H1 (cell line): ENCODE data around the gene VGLL4. TPM values are rescaled to one million over a fixed set of nuclear protein-coding genes. Genes with fewer than 3 reads are reported as not detected.

Experiments used
- CTCF ChIA-PET: fragments of 300-600 bp; sonication (Branson Sonifier 250); formaldehyde crosslinking; loops from one replicate; lab custom pipeline; 2021; ENCODE audit not compliant: partially characterized antibody; lab: Charles Lee
- POLR2A ChIA-PET: fragments of 300-600 bp; sonication (Branson Sonifier 250); formaldehyde crosslinking; loops from one replicate; lab custom pipeline; 2021; ENCODE audit warnings: inconsistent platforms; ENCODE audit not compliant: partially characterized antibody; lab: Charles Lee
- DNase-seq, 2 experiments: peaks; one replicate each; pipeline versions ENCODE4 v3.0.0 to v3.0.0-alpha.2; 2010 to 2022; ENCODE audit warnings: low spot score in 2 of 2, low read depth in 1 of 2, mixed read lengths in 1 of 2
- FAIRE-seq: peaks from 2 replicates; lab custom pipeline; 2011; peaks lifted over from hg19 to GRCh38; lab: Jason Lieb, UNC
- H2AFZ ChIP-seq: 2 replicates; pipeline ENCODE4 v1.8.1; 2012; ENCODE audit warnings: low read length, inconsistent platforms
- H2AK5ac ChIP-seq: 2 replicates; pipeline ENCODE4 v1.6.1; 2013; ENCODE audit warnings: low read depth, low read length
- H2BK120ac ChIP-seq: replicated peaks from 2 replicates; pipeline ENCODE3; 2013; ENCODE audit warnings: low read depth, low read length, inconsistent platforms
- H2BK12ac ChIP-seq: 2 replicates; pipeline ENCODE4 v1.6.1; 2013; ENCODE audit warnings: low read depth, low read length
- H2BK15ac ChIP-seq: 2 replicates; pipeline ENCODE4 v1.6.1; 2013; ENCODE audit warnings: low read length
- H2BK20ac ChIP-seq: 2 replicates; pipeline ENCODE4 v1.6.1; 2013; ENCODE audit warnings: low read length
- H2BK5ac ChIP-seq: 2 replicates; pipeline ENCODE4 v1.6.1; 2013; ENCODE audit warnings: low read depth, low read length
- H3K14ac ChIP-seq: 2 replicates; pipeline ENCODE4 v1.6.1; 2013; ENCODE audit warnings: inconsistent platforms; ENCODE audit not compliant: insufficient read length
- H3K18ac ChIP-seq: 2 replicates; pipeline ENCODE4 v1.6.1; 2013; ENCODE audit warnings: low read length; ENCODE audit errors: extremely low read depth
- H3K23ac ChIP-seq: 2 replicates; pipeline ENCODE4 v1.6.1; 2013; ENCODE audit warnings: inconsistent platforms; ENCODE audit not compliant: insufficient read length
- H3K23me2 ChIP-seq: 2 replicates; pipeline ENCODE4 v1.6.1; 2013; ENCODE audit warnings: low read depth, low read length
- H3K27ac ChIP-seq: 2 replicates; pipeline ENCODE4 v1.6.1; 2011; ENCODE audit warnings: low read depth, low read length, inconsistent platforms
- H3K27me3 ChIP-seq, 4 experiments: replicated peaks in 1 of 4; 1 replicate in 1 of 4; 2 replicates in 3 of 4; pipeline versions ENCODE4 v1.6.1 to v1.8.1; 2011 to 2013; ENCODE audit warnings: low read length in 3 of 4, mild to moderate bottlenecking in 3 of 4, inconsistent platforms in 2 of 4, mixed read lengths in 2 of 4, moderate library complexity in 1 of 4; ENCODE audit not compliant: control insufficient read depth in 3 of 4, insufficient read depth in 3 of 4; ENCODE audit errors: extremely low read depth in 1 of 4
- H3K36me3 ChIP-seq, 4 experiments: 2 replicates each; pipeline versions ENCODE4 v1.6.1 to v1.8.1; 2011 to 2013; ENCODE audit warnings: mild to moderate bottlenecking in 4 of 4, low read length in 3 of 4, moderate library complexity in 2 of 4, control low read depth in 1 of 4, inconsistent platforms in 1 of 4; ENCODE audit not compliant: insufficient read depth in 4 of 4, control insufficient read depth in 2 of 4
- H3K4ac ChIP-seq: replicated peaks from 2 replicates; pipeline ENCODE3; 2013; ENCODE audit warnings: low read length, low read depth, mixed read lengths, inconsistent platforms; ENCODE audit not compliant: insufficient read length
- H3K4me1 ChIP-seq, 4 experiments: replicated peaks in 1 of 4; 1 replicate in 1 of 4; 2 replicates in 3 of 4; pipeline versions ENCODE4 v1.6.1 to v1.8.1; 2011 to 2013; ENCODE audit warnings: low read length in 3 of 4, inconsistent platforms in 2 of 4, mixed read lengths in 1 of 4; ENCODE audit not compliant: insufficient read depth in 4 of 4, control insufficient read depth in 3 of 4
- H3K4me2 ChIP-seq, 2 experiments: 2 replicates each; pipeline versions ENCODE4 v1.6.1 to v1.8.1; 2011 to 2013; ENCODE audit warnings: low read depth in 2 of 2, low read length in 2 of 2, control low read depth in 1 of 2, inconsistent platforms in 1 of 2, mild to moderate bottlenecking in 1 of 2; ENCODE audit not compliant: insufficient read depth in 1 of 2
- H3K4me3 ChIP-seq, 4 experiments: fragments of 200-600, 300-600 bp in 1 of 4; sonication (generic), shearing (Covaris generic), sonication (Bioruptor Twin) in 1 of 4; 2 replicates each; pipeline versions ENCODE4 v1.5.1 to v1.8.1; 2011 to 2016; ENCODE audit warnings: low read length in 4 of 4, low read depth in 3 of 4, control low read depth in 2 of 4, inconsistent platforms in 2 of 4, mild to moderate bottlenecking in 2 of 4, mixed read lengths in 1 of 4, moderate library complexity in 1 of 4; ENCODE audit not compliant: insufficient read depth in 2 of 4; ENCODE audit errors: extremely low read depth in 1 of 4
- H3K56ac ChIP-seq: replicated peaks from 2 replicates; pipeline ENCODE3; 2013; ENCODE audit warnings: low read depth, mild to moderate bottlenecking, mixed read lengths, low read length, inconsistent platforms; ENCODE audit not compliant: insufficient read length
- H3K79me1 ChIP-seq: 2 replicates; pipeline ENCODE4 v1.6.1; 2013; ENCODE audit warnings: low read depth, low read length, control low read depth
- H3K79me2 ChIP-seq, 2 experiments: 2 replicates each; pipeline versions ENCODE4 v1.6.1 to v1.8.1; 2012 to 2013; ENCODE audit warnings: low read length in 2 of 2, mild to moderate bottlenecking in 2 of 2, inconsistent platforms in 1 of 2; ENCODE audit not compliant: insufficient read depth in 2 of 2, control insufficient read depth in 1 of 2
- H3K9ac ChIP-seq, 4 experiments: replicated peaks in 1 of 4; 1 replicate in 1 of 4; 2 replicates in 3 of 4; pipeline versions ENCODE4 v1.6.1 to v1.8.1; 2011 to 2013; ENCODE audit warnings: low read depth in 3 of 4, low read length in 3 of 4, control low read depth in 2 of 4, mild to moderate bottlenecking in 2 of 4, moderate library complexity in 2 of 4, inconsistent platforms in 1 of 4; ENCODE audit errors: extremely low read depth in 1 of 4
- H3K9me3 ChIP-seq, 2 experiments: 2 replicates each; pipeline versions ENCODE4 v1.6.1 to v1.8.1; 2012 to 2013; ENCODE audit warnings: mild to moderate bottlenecking in 2 of 2, moderate library complexity in 2 of 2, control low read depth in 1 of 2, inconsistent platforms in 1 of 2, low read depth in 1 of 2, low read length in 1 of 2, mixed read lengths in 1 of 2; ENCODE audit not compliant: insufficient read depth in 2 of 2
- H4K20me1 ChIP-seq, 2 experiments: replicated peaks in 1 of 2; 2 replicates each; pipeline versions ENCODE3 to v1.8.1; 2011 to 2013; ENCODE audit warnings: inconsistent platforms in 2 of 2, low read length in 2 of 2, mild to moderate bottlenecking in 1 of 2; ENCODE audit not compliant: insufficient read depth in 2 of 2, control insufficient read depth in 1 of 2
- H4K5ac ChIP-seq: 2 replicates; pipeline ENCODE4 v1.6.1; 2013; ENCODE audit warnings: low read length, low read depth, mixed read lengths, inconsistent platforms; ENCODE audit not compliant: insufficient read length
- H4K8ac ChIP-seq: 2 replicates; pipeline ENCODE4 v1.8.0; 2013; ENCODE audit warnings: mild to moderate bottlenecking, moderate library complexity, low read length, inconsistent platforms; ENCODE audit not compliant: insufficient read depth; ENCODE audit errors: extremely low read depth
- H4K91ac ChIP-seq: replicated peaks from 2 replicates; pipeline ENCODE3; 2013; ENCODE audit warnings: low read length, mixed read lengths, inconsistent platforms; ENCODE audit not compliant: insufficient read length
- ATF2 ChIP-seq: IDR thresholded peaks from 2 replicates; pipeline ENCODE4 v1.6.1; 2012; ENCODE audit warnings: low read length, inconsistent platforms
- CTBP2 ChIP-seq: IDR thresholded peaks from 2 replicates; pipeline ENCODE4 v1.7.0; 2011; ENCODE audit warnings: borderline replicate concordance, mild to moderate bottlenecking, moderate library complexity, mixed read lengths, low read length; ENCODE audit not compliant: insufficient read depth, insufficient read length
- EP300 ChIP-seq, 2 experiments: IDR thresholded peaks; 1 replicate in 1 of 2; 2 replicates in 1 of 2; pipeline ENCODE4 v1.6.1; 2011 to 2012; ENCODE audit warnings: low read depth in 2 of 2, low read length in 2 of 2, mild to moderate bottlenecking in 2 of 2, borderline replicate concordance in 1 of 2, inconsistent platforms in 1 of 2, moderate library complexity in 1 of 2
- HDAC2 ChIP-seq, 2 experiments: fragments of 300-600 bp in 1 of 2; sonication (generic) in 1 of 2; IDR thresholded peaks; 2 replicates each; pipeline ENCODE4 v1.6.1; 2011 to 2012; ENCODE audit warnings: low read depth in 2 of 2, low read length in 2 of 2, mild to moderate bottlenecking in 2 of 2, moderate library complexity in 2 of 2, borderline replicate concordance in 1 of 2, inconsistent platforms in 1 of 2
- POLR2A ChIP-seq, 2 experiments: IDR thresholded peaks; 1 replicate in 1 of 2; 2 replicates in 1 of 2; pipeline ENCODE4 v1.6.1; 2011; ENCODE audit warnings: low read depth in 2 of 2, low read length in 2 of 2, mild to moderate bottlenecking in 2 of 2; ENCODE audit errors: control extremely low read depth in 1 of 2
- RBBP5 ChIP-seq: IDR thresholded peaks from 2 replicates; pipeline ENCODE4 v1.7.1; 2012; ENCODE audit warnings: low read depth, mild to moderate bottlenecking, inconsistent platforms, low read length, moderate library complexity, borderline replicate concordance
- RFX5 ChIP-seq: IDR thresholded peaks from 2 replicates; pipeline ENCODE4 v1.6.1; 2011; ENCODE audit warnings: low read depth, low read length, improper control_type of control experiment, borderline replicate concordance
- RXRA ChIP-seq: IDR thresholded peaks from 2 replicates; pipeline ENCODE4 v1.6.1; 2011; ENCODE audit warnings: low read depth, mild to moderate bottlenecking, low read length, moderate library complexity; ENCODE audit not compliant: insufficient read depth
- SP4 ChIP-seq: IDR thresholded peaks from 2 replicates; pipeline ENCODE4 v1.6.1; 2012; ENCODE audit warnings: low read length, inconsistent platforms
- SUZ12 ChIP-seq: fragments of 200-600 bp; sonication (generic); IDR thresholded peaks from 2 replicates; pipeline ENCODE4 v1.6.1; 2012; ENCODE audit warnings: mild to moderate bottlenecking, inconsistent platforms, low read length, moderate library complexity, mixed read lengths
- WGBS, 2 experiments: shearing (Covaris generic) in 1 of 2; methylation state at CpG; one replicate each; pipeline versions ENCODE4 v1.1.6 to v1.1.7; 2013 to 2015; ENCODE audit warnings: low lambda C conversion rate in 2 of 2, mixed read lengths in 2 of 2, inconsistent platforms in 1 of 2, low coverage in 1 of 2, missing lambda C conversion rate in 1 of 2; ENCODE audit not compliant: insufficient replicate concordance in 2 of 2, insufficient coverage in 1 of 2, insufficient read length in 1 of 2; ENCODE audit errors: extremely low coverage in 1 of 2, missing lambda C conversion rate in 1 of 2; 5-methylcytosine and 5-hydroxymethylcytosine counted together
- polyA plus RNA-seq, 7 experiments: library from polyadenylated mRNA; depleted of rRNA in 3 of 7; stranded (reverse) in 5 of 7; unstranded in 2 of 7; fragments of >200 nt in 5 of 7; fragments of 200-250 nt in 2 of 7; gene quantifications; 1 replicate in 5 of 7; 2 replicates in 1 of 7; 4 replicates in 1 of 7; pipeline versions ENCODE4 v1.2.1 to v1.2.3, GENCODE V29; 2011 to 2013; ENCODE audit warnings: missing spikeins in 2 of 7, mixed read lengths in 2 of 7
- total RNA-seq: library from RNA; stranded (reverse); fragmentation: NEBNext Ultra II Directional; extraction: Animal tissue kit (Norgen Biotek cat#: 25700); gene quantifications from 2 replicates; pipeline ENCODE4 v1.2.1, GENCODE V29; 2021

VGLL4 gene
- total and polyA plus RNA-seq, 2 of the 8 experiments (the other 6 are each of a cell fraction or from before 2014, with no cell fraction given): 45.1 to 50.0 TPM

GRCh38 chr3:11568503-11569155, 75.1 kb downstream of the VGLL4 start:
- Histone ChIP-seq H3K79me2 (peaks cover 0 to 46% of the 10 kb centered on the region in 2 experiments; a peak in 2 of 4 replicates), H4K91ac (no peak overlapping the region), H3K4me1 (no peaks in the 10 kb centered on the region), H3K56ac (no peak overlapping the region), H4K8ac (no peak overlapping the region; the same call in 1 of the 2 replicates), H2AK5ac (no peak overlapping the region), H3K27ac (no peak overlapping the region), H2BK12ac (no peak overlapping the region), H3K9ac (no peak overlapping the region), H3K23ac (no peak overlapping the region), H2BK5ac (no peak overlapping the region), H3K36me3 (peaks cover 0 to 9% (median 0%) of the 10 kb centered on the region in 4 experiments; a peak in 5 of 8 replicates), H3K4me3 (no peak overlapping the region), H3K27me3 (no peaks in the 10 kb centered on the region), H4K5ac (no peak overlapping the region), H2BK20ac (no peak overlapping the region), H2AFZ (no peak overlapping the region), H3K14ac (no peak overlapping the region), H2BK15ac (no peak overlapping the region), H3K9me3 (no peaks in the 10 kb centered on the region), H3K23me2 (no peaks in the 10 kb centered on the region; the same call in 1 of the 2 replicates), H3K18ac (no peak overlapping the region), H3K79me1 (peaks cover 21% of the 10 kb centered on the region), H4K20me1 (peaks cover 15 to 21% of the 10 kb centered on the region in 2 experiments), H3K4me2 (no peak overlapping the region), H3K4ac (no peak overlapping the region), H2BK120ac (no peak overlapping the region)
- ChIA-PET POLR2A (interaction anchor here (0.7 kb wide), 1 partner anchor 25 kb away, joined by 3 read pairs; no protein-coding TSS in a partner anchor), CTCF (interaction anchor here (0.8 to 2.6 kb wide), 5 partner anchors 13 to 190 kb away, joined by 3 to 7 read pairs (median 4); no protein-coding TSS in a partner anchor)
- DNase-seq (no peak), FAIRE-seq (no peak)
- WGBS, 2 experiments: 95% methylated on average over 25 of the region's 29 CpGs; no CpG with 5 or more reads in 1 of the 2 experiments
- TF ChIP-seq EP300 (IDR thresholded peaks at IDR 0.05; ENCODE audit: borderline replicate concordance in 1 of 2, low read depth in 2 of 2, low read length in 2 of 2) (no peak), POLR2A (IDR thresholded peaks at IDR 0.05; ENCODE audit: control extremely low read depth in 1 of 2, low read depth in 2 of 2, low read length in 2 of 2) (no peak), RBBP5 (no peak), HDAC2 (IDR thresholded peaks at IDR 0.05; ENCODE audit: borderline replicate concordance in 1 of 2, low read depth in 2 of 2, low read length in 2 of 2) (no peak), RXRA (no peak), SP4 (no peak), RFX5 (no peak), SUZ12 (no peak), ATF2 (no peak), CTBP2 (no peak)
